ENCODE data around the gene LRRC72.

The LRRC72 gene

GRCh38 chr7:16526742-16527540 is at the start of gene LRRC72:
TSS of gene LRRC72 (plus strand) at chr7:16526825. CDS start at chr7:16526953, 128 bp downstream.
- H3K4me3 ChIP-seq (replicated peaks in 1 of 2; ENCODE audit: low read depth in 2 of 2, low read length in 2 of 2), result no peak within 1 kb of the TSS
- DNase-seq (ENCODE audit: low read depth in 2 of 2), result no peak
- TF ChIP-seq CTCF (IDR thresholded peaks at IDR 0.05; ENCODE audit: low read depth, low read length), result no peak

GRCh38 chr7:16479161-16479560 is 47.5 kb upstream of the LRRC72 start:
- no peak overlapping the region for H3K4me3 ChIP-seq (replicated peaks in 1 of 2; ENCODE audit: low read depth in 2 of 2, low read length in 2 of 2)
- no peak for DNase-seq (ENCODE audit: low read depth in 2 of 2)
- no peak for TF ChIP-seq CTCF (IDR thresholded peaks at IDR 0.05; ENCODE audit: low read depth, low read length)

GRCh38 chr7:16479591-16479990 is 47.0 kb upstream of the LRRC72 start:
- no peak for TF ChIP-seq CTCF (IDR thresholded peaks at IDR 0.05; ENCODE audit: low read depth, low read length)
- peak in 1 of 2 donors; percentile 19 for DNase-seq (ENCODE audit: low read depth in 2 of 2)

GRCh38 chr7:16484453-16485158 is 42.0 kb upstream of the LRRC72 start:
- DNase-seq (ENCODE audit: low read depth in 2 of 2), result peak; percentile 56 to 58
- H3K4me3 ChIP-seq (replicated peaks in 1 of 2; ENCODE audit: low read depth in 2 of 2, low read length in 2 of 2), result no peak overlapping the region
- no peak for TF ChIP-seq CTCF (IDR thresholded peaks at IDR 0.05; ENCODE audit: low read depth, low read length)

More at GRCh38 chr7:16479591-16479990, 47.0 kb upstream of the LRRC72 start:
- H3K4me3 ChIP-seq (replicated peaks in 1 of 2; ENCODE audit: low read depth in 2 of 2, low read length in 2 of 2), result no peak overlapping the region

GRCh38 chr7:16491148-16491547 is 35.5 kb upstream of the LRRC72 start:
- TF ChIP-seq CTCF (IDR thresholded peaks at IDR 0.05; ENCODE audit: low read depth, low read length), result no peak

GRCh38 chr7:16492513-16493062 is 34.0 kb upstream of the LRRC72 start:
- no peak for TF ChIP-seq CTCF (IDR thresholded peaks at IDR 0.05; ENCODE audit: low read depth, low read length)
- DNase-seq (ENCODE audit: low read depth in 2 of 2), result peak; percentile 15 to 22
- no peak overlapping the region for H3K4me3 ChIP-seq (replicated peaks in 1 of 2; ENCODE audit: low read depth in 2 of 2, low read length in 2 of 2)

More at GRCh38 chr7:16491148-16491547, 35.5 kb upstream of the LRRC72 start:
- DNase-seq (ENCODE audit: low read depth in 2 of 2), result no peak
- no peak overlapping the region for H3K4me3 ChIP-seq (replicated peaks in 1 of 2; ENCODE audit: low read depth in 2 of 2, low read length in 2 of 2)
